ENCODE results near the gene TAGLN2.
A peak's percentile ranks its signal among the peaks of the same experiment; 100 is the strongest.

The TAGLN2 gene

DNA sequence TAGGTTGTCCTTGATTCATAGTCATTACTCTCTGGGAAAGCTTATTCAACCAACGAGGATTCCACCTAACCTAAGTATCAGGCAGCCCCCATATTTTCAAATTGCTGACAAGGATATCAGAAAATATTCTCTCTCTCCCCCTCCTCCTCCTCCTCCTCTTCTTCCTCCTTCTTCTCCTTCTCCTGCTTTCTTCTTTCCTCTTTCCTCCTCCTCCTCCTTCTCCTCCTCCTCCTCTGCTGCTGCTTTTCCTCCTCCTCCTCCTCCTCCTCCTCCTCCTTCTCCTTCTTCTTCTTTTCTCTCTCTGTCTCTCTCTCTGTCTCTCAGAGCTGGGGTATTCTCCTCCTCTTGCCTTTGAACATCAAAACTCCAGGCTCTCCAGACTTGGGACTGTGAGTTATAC is 22.6 kb upstream of the TAGLN2 start:
- no peaks in the 10 kb centered on the region for H3K36me3 ChIP-seq (ENCODE audit: control insufficient read depth in 1 of 2, insufficient read depth in 2 of 2, low read length in 2 of 2)
- peaks cover 5% of the 10 kb centered on the region for H3K27me3 ChIP-seq (ENCODE audit: low read depth, low read length)
- peaks cover 0 to 14% of the 10 kb centered on the region in 2 donors for H3K4me1 ChIP-seq (ENCODE audit: control insufficient read depth in 1 of 2, insufficient read depth in 2 of 2, low read length in 2 of 2)
- no peak overlapping the region for H3K27ac ChIP-seq (ENCODE audit: low read length)
- no peaks in the 10 kb centered on the region for H3K9me3 ChIP-seq (ENCODE audit: control insufficient read depth in 1 of 2, low read length in 2 of 2)
- H3K4me3 ChIP-seq (ENCODE audit: low read depth in 1 of 2, low read length in 2 of 2) = no peak overlapping the region

DNA sequence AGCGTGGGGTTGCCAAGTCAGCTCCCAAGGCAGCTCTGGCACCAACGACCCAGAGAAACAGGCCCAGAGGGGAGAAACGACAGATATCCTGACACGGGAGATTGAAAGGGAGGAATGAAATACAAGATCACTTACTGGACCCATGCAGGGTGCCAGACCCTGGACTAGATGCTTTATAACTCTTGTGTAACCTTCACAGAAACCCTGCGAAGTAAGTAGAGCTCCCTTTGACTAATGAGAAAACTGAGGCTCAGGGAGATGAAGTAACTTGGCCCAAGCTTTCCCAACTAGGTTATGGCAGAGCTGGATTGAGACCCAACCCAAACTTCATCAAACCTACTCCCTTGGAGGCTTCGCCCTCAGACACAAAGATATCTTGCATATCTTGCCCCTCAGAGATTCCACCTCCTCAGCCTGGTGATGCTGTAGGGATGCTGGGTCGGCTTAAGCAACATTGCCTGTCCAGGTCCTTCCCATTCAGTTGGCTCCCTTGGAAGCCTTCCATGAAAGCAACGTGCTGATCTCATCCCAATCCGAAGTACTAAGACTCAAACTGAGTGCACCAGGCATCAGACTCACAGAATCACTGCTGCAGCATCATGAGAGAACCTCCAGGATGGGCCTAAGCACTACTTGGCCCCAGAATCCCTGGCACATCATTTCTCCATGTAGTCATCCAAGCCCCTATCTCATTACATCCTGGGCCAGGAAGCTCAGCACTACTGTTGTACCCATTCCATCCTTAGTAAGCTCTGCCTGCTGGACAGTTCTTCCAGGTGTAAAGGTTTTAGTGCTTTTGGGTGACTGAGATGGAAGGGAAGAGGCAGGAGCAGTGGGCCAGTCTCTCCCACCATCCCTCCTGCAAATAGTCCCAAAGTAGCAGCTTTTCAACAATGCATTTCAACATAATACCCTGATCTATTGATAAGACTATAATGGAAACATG is 21.2 kb upstream of the TAGLN2 start:
- H3K9me3 ChIP-seq (ENCODE audit: control insufficient read depth in 1 of 2, low read length in 2 of 2) = no peaks in the 10 kb centered on the region
- no peaks in the 10 kb centered on the region for H3K36me3 ChIP-seq (ENCODE audit: control insufficient read depth in 1 of 2, insufficient read depth in 2 of 2, low read length in 2 of 2)
- peaks cover 0 to 14% of the 10 kb centered on the region in 2 donors for H3K4me1 ChIP-seq (ENCODE audit: control insufficient read depth in 1 of 2, insufficient read depth in 2 of 2, low read length in 2 of 2)
- peak overlapping the region in 1 of 2 donors; percentile 70 for H3K4me3 ChIP-seq (ENCODE audit: low read depth in 1 of 2, low read length in 2 of 2)
- peaks cover 5% of the 10 kb centered on the region for H3K27me3 ChIP-seq (ENCODE audit: low read depth, low read length)
- H3K27ac ChIP-seq (ENCODE audit: low read length) = no peak overlapping the region

DNA sequence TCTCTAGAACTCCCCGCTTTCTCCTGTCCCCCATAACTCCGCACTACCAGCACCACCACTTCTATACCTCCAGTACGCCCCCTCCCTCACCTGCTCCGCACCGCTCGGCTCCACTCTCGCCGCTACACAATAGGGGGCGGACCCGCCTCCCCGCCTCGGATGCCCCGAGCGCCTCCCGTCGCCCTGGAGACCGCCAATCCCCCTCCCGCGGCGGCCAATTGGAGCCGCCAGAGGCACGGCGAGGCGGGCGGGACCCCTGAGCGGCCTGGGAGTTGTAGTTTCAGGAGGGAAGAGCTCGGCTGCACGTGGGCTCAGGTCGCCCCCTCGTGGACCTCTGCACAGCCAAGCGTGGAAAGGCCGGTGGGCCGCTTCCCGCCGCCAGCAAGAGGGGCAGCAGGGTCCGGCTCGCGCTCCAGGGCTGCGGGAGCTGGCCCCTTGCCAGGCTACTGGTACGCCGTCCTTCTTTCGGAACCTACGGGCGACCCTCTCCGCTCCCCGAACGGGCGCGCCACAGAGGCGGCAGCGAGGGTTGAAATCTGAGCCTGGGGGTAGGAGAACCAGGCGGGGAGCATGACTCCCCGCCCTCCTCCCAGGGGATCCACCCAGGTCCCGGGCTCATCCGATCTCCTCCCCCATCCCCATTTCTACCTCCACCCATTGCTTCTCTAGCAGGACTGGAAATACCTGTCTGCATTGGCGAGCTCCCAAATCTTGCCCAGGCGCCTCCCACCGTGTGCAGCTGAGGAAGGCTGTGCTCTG is 20.4 kb upstream of the TAGLN2 start, which contains the start of gene IGSF9:
Gene IGSF9, minus strand, starts transcription at position 131 of the 759 bp plus-strand sequence. CDS start 2,159 bp downstream, outside the sequence.
- peaks cover 5% of the 10 kb centered on the region for H3K27me3 ChIP-seq (ENCODE audit: low read depth, low read length)
- H3K4me1 ChIP-seq (ENCODE audit: control insufficient read depth in 1 of 2, insufficient read depth in 2 of 2, low read length in 2 of 2) = peaks cover 0 to 14% of the 10 kb centered on the region in 2 donors
- H3K27ac ChIP-seq (ENCODE audit: low read length) = no peak within 1 kb of the TSS

DNA sequence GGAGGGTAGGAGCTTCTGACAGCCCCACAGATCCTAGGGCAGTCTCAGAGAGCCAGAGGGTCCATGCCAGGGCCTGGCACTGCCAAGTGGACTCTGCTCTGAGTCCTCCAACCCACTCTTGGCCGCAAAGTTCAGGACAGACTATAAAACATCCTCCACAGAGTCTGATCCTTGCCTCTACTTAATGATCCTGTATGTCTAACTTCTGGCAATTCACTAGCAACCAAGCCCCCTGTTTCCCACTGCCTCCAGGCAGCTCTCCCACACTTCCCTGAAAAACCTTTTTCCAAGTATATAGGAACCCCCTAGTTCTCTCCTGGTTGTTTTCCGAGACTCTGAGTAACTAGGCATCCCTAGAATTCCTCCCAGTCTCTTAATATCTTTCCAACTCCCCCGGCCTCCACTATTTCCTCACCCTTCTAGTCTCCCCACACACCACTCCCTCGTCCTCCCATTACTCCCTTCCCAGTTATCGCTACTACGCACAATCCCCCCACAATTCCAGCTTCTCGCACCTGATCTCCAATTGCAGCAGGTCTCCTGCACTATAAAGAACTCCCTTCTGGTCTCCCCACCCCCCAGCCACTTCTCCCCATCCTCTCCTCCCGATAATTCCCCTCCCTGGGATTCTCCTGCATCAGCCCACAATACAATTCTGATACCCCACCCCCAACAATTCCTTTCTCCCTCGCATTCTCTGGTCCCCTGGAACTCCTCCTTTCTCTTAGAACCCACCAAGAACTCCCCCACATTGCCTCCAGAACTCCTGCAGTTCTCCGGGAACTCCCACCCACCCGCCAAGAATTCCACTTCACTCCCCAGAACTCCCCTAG is 19.5 kb upstream of the TAGLN2 start:
- peak overlapping the region; percentile 43 to 70 for H3K4me3 ChIP-seq (ENCODE audit: low read depth in 1 of 2, low read length in 2 of 2)
- no peaks in the 10 kb centered on the region for H3K9me3 ChIP-seq (ENCODE audit: control insufficient read depth in 1 of 2, low read length in 2 of 2)
- no peak overlapping the region for H3K27ac ChIP-seq (ENCODE audit: low read length)
- H3K36me3 ChIP-seq (ENCODE audit: control insufficient read depth in 1 of 2, insufficient read depth in 2 of 2, low read length in 2 of 2) = no peaks in the 10 kb centered on the region
- peaks cover 0 to 14% of the 10 kb centered on the region in 2 donors for H3K4me1 ChIP-seq (ENCODE audit: control insufficient read depth in 1 of 2, insufficient read depth in 2 of 2, low read length in 2 of 2)
- H3K27me3 ChIP-seq (ENCODE audit: low read depth, low read length) = peaks cover 5% of the 10 kb centered on the region

More for the DNA sequence above, 20.4 kb upstream of the TAGLN2 start, which contains the start of gene IGSF9:
- H3K36me3 ChIP-seq (ENCODE audit: control insufficient read depth in 1 of 2, insufficient read depth in 2 of 2, low read length in 2 of 2) = no peaks in the 10 kb centered on the region
- no peaks in the 10 kb centered on the region for H3K9me3 ChIP-seq (ENCODE audit: control insufficient read depth in 1 of 2, low read length in 2 of 2)
- peak within 1 kb of the TSS; percentile 43 to 70 for H3K4me3 ChIP-seq (ENCODE audit: low read depth in 1 of 2, low read length in 2 of 2)

DNA sequence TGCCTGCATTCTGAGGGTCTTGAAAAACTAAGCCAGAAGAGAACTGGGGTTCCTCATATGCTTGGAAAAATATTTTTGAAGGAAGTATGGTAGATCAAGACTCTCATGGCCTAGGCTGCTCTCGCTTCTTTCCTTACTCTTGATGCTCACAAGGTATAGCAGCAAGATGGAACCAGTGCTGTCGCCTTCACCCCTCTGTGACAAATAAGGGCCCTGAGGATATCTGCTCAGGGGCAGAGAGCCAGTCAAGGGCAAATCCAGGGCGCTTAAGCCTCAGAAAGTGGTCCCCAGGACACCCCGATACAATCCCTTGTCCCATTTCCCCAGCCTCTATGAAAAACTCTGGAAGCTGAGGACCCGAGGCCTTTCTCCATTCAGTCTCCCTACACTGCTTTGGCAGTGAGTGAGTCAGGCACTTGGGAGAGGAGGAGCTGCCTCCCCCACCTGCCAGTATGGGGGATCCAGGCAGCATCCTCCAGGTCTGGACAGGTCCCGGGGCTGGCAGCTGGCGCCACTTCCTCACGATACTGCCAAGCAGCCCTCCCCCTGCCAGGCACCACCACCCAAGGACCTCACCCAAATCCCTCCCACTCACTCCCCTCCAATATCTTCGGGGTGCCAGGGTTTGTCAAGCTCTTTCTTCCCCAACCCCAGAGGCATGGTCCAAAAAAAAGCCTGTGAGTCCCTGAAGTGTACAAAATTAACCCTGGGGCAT is 18.8 kb upstream of the TAGLN2 start:
- H3K4me3 ChIP-seq (ENCODE audit: low read depth in 1 of 2, low read length in 2 of 2) = no peak overlapping the region
- peaks cover 0 to 14% of the 10 kb centered on the region in 2 donors for H3K4me1 ChIP-seq (ENCODE audit: control insufficient read depth in 1 of 2, insufficient read depth in 2 of 2, low read length in 2 of 2)
- no peak overlapping the region for H3K27ac ChIP-seq (ENCODE audit: low read length)
- H3K27me3 ChIP-seq (ENCODE audit: low read depth, low read length) = peaks cover 5% of the 10 kb centered on the region
- no peaks in the 10 kb centered on the region for H3K9me3 ChIP-seq (ENCODE audit: control insufficient read depth in 1 of 2, low read length in 2 of 2)
- H3K36me3 ChIP-seq (ENCODE audit: control insufficient read depth in 1 of 2, insufficient read depth in 2 of 2, low read length in 2 of 2) = no peaks in the 10 kb centered on the region

DNA sequence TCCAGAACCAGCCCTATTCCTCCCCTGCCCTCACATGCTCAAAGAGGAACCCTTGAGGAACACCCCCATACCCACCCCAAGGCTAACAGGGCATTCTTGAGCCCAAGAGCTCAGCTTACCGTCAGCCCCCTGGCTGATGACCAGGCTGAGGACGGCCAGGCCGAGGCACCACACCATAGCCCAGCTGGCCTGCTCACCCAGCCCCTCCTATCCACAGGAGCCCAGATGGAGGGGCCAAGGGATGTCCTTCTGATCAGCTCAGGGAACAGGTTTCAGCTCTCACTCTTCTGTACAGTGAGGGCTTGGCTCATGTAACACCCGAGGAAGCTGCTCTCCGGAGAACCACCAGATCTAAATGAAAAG is 18.0 kb upstream of the TAGLN2 start:
- Histone ChIP-seq H3K4me3 (ENCODE audit: low read depth in 1 of 2, low read length in 2 of 2) (no peak overlapping the region), H3K4me1 (ENCODE audit: control insufficient read depth in 1 of 2, insufficient read depth in 2 of 2, low read length in 2 of 2) (peaks cover 0 to 14% of the 10 kb centered on the region in 2 donors), H3K27ac (ENCODE audit: low read length) (no peak overlapping the region), H3K9me3 (ENCODE audit: control insufficient read depth in 1 of 2, low read length in 2 of 2) (no peaks in the 10 kb centered on the region), H3K36me3 (ENCODE audit: control insufficient read depth in 1 of 2, insufficient read depth in 2 of 2, low read length in 2 of 2) (no peaks in the 10 kb centered on the region), H3K27me3 (ENCODE audit: low read depth, low read length) (peaks cover 5% of the 10 kb centered on the region)

DNA sequence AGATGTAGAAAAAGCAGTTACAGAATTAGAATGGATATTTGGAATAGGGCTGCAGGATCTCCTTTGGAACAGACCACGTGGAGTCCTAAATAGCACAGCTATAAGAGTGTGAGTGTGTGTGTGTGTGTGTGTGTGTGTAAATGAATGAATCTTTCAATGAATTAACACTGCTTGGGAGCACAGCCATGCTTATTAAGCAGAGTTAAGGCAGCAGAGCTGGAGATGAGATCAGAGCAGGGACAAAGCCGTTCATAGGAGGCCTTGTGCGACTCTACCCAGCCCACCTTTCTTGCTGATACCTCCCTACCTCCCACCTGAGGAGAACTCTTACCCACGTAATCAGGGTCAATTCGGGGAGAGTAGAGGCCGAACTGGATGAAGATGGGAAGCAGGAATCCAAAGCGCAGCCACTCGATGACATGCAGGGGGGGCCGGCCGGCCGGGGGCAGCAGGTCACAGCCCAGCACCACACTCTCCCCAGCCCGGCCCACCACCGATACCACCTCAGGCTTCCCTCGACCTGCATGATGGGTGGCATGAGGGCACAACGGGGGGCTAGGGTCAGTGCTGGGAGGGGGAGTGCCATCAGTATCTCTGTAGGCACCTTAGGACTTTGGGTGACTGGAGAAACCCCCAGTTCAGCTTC is 17.4 kb upstream of the TAGLN2 start:
- Histone ChIP-seq H3K36me3 (ENCODE audit: control insufficient read depth in 1 of 2, insufficient read depth in 2 of 2, low read length in 2 of 2) (no peaks in the 10 kb centered on the region), H3K9me3 (ENCODE audit: control insufficient read depth in 1 of 2, low read length in 2 of 2) (no peaks in the 10 kb centered on the region), H3K27ac (ENCODE audit: low read length) (no peak overlapping the region), H3K4me1 (ENCODE audit: control insufficient read depth in 1 of 2, insufficient read depth in 2 of 2, low read length in 2 of 2) (peaks cover 0 to 14% of the 10 kb centered on the region in 2 donors), H3K4me3 (ENCODE audit: low read depth in 1 of 2, low read length in 2 of 2) (no peak overlapping the region), H3K27me3 (ENCODE audit: low read depth, low read length) (peaks cover 5% of the 10 kb centered on the region)

DNA sequence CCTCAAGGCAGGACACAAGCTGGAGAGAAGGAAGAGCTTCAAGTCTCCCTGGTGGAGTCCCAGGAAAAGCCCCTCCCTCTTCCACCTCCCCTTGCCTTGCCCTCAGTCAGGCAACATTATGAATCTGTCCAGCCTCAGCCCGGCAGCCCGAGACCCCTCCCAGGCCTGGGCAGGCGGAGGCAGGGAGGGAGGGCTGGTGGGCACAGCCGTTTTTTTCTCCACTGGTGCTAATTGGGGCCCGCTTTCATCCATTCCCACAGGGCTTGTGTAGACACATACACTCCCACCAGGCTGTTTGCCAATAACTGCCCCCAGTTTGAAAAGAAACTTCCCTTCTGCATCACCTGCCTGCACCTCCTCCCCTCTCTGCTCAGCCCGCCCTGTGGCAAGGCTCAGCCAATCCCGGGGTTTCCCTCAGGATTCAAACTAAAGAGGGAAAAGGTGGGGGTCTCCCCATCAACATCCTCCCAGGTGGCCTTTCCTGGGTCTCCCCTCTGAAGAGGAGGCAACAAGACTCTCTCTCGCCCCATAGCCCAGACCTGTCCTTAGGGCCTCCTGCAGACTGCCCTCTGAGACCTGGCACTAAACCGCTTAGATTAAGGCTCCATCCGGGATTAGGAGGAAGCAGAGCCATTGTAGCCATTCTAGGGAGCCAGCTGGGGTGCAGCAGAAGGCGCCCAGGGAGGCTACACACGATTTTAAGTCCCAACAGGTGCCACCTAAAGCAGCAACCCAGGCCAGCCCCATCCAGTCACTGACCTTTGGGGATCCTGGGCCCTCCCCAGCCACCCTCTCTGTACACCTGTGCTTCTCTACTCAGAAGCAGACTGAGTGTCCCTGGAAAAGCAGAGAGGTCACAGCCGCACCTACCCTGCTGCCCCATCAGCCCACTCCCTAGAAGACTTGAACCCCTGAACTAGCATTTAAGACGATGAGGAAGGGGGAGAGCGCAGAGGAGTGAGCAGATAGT is 16.6 kb upstream of the TAGLN2 start:
- Histone ChIP-seq H3K27me3 (ENCODE audit: low read depth, low read length) (peaks cover 5% of the 10 kb centered on the region), H3K27ac (ENCODE audit: low read length) (no peak overlapping the region), H3K4me1 (ENCODE audit: control insufficient read depth in 1 of 2, insufficient read depth in 2 of 2, low read length in 2 of 2) (peaks cover 3 to 14% of the 10 kb centered on the region in 2 donors), H3K9me3 (ENCODE audit: control insufficient read depth in 1 of 2, low read length in 2 of 2) (no peaks in the 10 kb centered on the region), H3K4me3 (ENCODE audit: low read depth in 1 of 2, low read length in 2 of 2) (no peak overlapping the region), H3K36me3 (ENCODE audit: control insufficient read depth in 1 of 2, insufficient read depth in 2 of 2, low read length in 2 of 2) (no peaks in the 10 kb centered on the region)

DNA sequence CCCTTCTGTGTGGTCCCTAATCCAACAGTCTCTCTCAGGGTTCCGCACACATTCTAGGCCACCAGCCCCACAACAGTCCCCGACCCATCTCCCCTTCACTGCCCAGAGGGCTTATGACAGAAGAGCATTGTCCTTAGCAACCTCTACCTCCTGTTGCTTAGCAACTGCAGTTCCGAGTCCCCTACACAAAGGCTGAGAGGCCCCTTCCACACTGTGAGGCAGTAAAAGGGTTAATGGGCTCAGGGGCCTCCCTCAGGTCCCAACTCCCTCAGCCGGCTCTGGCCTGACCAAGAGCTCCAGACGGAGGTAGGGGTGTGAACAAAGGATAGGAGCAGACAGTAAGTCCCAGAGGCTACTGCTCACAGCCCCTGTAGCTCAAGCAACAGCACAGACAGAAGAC is 15.8 kb upstream of the TAGLN2 start:
- Histone ChIP-seq H3K27me3 (ENCODE audit: low read depth, low read length) (peaks cover 5% of the 10 kb centered on the region), H3K36me3 (ENCODE audit: control insufficient read depth in 1 of 2, insufficient read depth in 2 of 2, low read length in 2 of 2) (no peaks in the 10 kb centered on the region), H3K4me3 (ENCODE audit: low read depth in 1 of 2, low read length in 2 of 2) (no peak overlapping the region), H3K9me3 (ENCODE audit: control insufficient read depth in 1 of 2, low read length in 2 of 2) (no peaks in the 10 kb centered on the region), H3K4me1 (ENCODE audit: control insufficient read depth in 1 of 2, insufficient read depth in 2 of 2, low read length in 2 of 2) (peaks cover 3 to 19% of the 10 kb centered on the region in 2 donors), H3K27ac (ENCODE audit: low read length) (no peak overlapping the region)

Measured in muscle layer of duodenum (tissue), 2 donors.